ENCODE results near the gene CDH4. TPM values are rescaled to one million over a fixed set of nuclear protein-coding genes. Genes with fewer than 3 reads are reported as not detected.
"Not testable (repeated sequence)": the region's sequence is repeated elsewhere in the genome, so short reads cannot be mapped to it uniquely, and the experiment has no call there.

CDH4 gene
- total and polyA plus RNA-seq, 8 donors: under 0.01 to 2.2 (median 0.11) TPM; not detected in 2

GRCh38 chr20:61478094-61478493 lies 226.0 kb downstream of the CDH4 start:
- 61 to 82% (median 72%) methylated on average over 9 of the region's 9 CpGs for WGBS, 5 donors
- no peak for TF ChIP-seq POLR2AphosphoS5 (IDR thresholded peaks at IDR 0.05)
- no peak for TF ChIP-seq POLR2A (IDR thresholded peaks at IDR 0.05)
- no peak for TF ChIP-seq EP300 (IDR thresholded peaks at IDR 0.05)
- TF ChIP-seq, protein P1, sequence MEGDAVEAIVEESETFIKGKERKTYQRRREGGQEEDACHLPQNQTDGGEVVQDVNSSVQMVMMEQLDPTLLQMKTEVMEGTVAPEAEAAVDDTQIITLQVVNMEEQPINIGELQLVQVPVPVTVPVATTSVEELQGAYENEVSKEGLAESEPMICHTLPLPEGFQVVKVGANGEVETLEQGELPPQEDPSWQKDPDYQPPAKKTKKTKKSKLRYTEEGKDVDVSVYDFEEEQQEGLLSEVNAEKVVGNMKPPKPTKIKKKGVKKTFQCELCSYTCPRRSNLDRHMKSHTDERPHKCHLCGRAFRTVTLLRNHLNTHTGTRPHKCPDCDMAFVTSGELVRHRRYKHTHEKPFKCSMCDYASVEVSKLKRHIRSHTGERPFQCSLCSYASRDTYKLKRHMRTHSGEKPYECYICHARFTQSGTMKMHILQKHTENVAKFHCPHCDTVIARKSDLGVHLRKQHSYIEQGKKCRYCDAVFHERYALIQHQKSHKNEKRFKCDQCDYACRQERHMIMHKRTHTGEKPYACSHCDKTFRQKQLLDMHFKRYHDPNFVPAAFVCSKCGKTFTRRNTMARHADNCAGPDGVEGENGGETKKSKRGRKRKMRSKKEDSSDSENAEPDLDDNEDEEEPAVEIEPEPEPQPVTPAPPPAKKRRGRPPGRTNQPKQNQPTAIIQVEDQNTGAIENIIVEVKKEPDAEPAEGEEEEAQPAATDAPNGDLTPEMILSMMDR (IDR thresholded peaks at IDR 0.05): no peak
- Histone ChIP-seq H3K27me3 (peaks cover 0 to 34% (median 0%) of the 10 kb centered on the region in 3 donors), H3K9me3 (peaks cover 0 to 20% (median 17%) of the 10 kb centered on the region in 4 donors), H3K36me3 (no peaks in the 10 kb centered on the region), H3K27ac (no peak overlapping the region), H3K4me1 (no peaks in the 10 kb centered on the region), H3K4me3 (no peak overlapping the region)
- peak in 1 of 2 donors; percentile 9 for DNase-seq
- intact Hi-C loops (cut with DNase I; ENCODE audit: low total_unique reads): no loop called here

GRCh38 chr20:61478611-61479305 lies 226.7 kb downstream of the CDH4 start:
- TF ChIP-seq EP300 (IDR thresholded peaks at IDR 0.05) (no peak), POLR2A (IDR thresholded peaks at IDR 0.05) (no peak), POLR2AphosphoS5 (IDR thresholded peaks at IDR 0.05) (no peak)
- TF ChIP-seq, protein P1 (IDR thresholded peaks at IDR 0.05): no peak
- Histone ChIP-seq H3K36me3 (no peaks in the 10 kb centered on the region), H3K9me3 (peaks cover 0 to 20% (median 17%) of the 10 kb centered on the region in 4 donors), H3K4me3 (no peak overlapping the region), H3K4me1 (no peaks in the 10 kb centered on the region), H3K27ac (no peak overlapping the region), H3K27me3 (peaks cover 0 to 34% (median 0%) of the 10 kb centered on the region in 3 donors)
- DNase-seq: no peak
- intact Hi-C loops (cut with DNase I; ENCODE audit: low total_unique reads): no loop called here
- WGBS, 5 donors: 82 to 87% (median 85%) methylated on average over 13 of the region's 13 CpGs

- H3K36me3 ChIP-seq; H3K4me3 ChIP-seq; H3K4me1 ChIP-seq; H3K27ac ChIP-seq; intact Hi-C loops (cut with DNase I; ENCODE audit: low total_unique reads); DNase-seq: not testable (repeated sequence)
- WGBS, 5 donors: 87 to 95% (median 91%) methylated on average over 4 of the region's 4 CpGs
- peaks cover 0 to 20% (median 17%) of the 10 kb centered on the region in 4 donors for H3K9me3 ChIP-seq
- peaks cover 0 to 34% (median 0%) of the 10 kb centered on the region in 3 donors for H3K27me3 ChIP-seq
Measured at GRCh38 chr20:61479433-61479832, 227.4 kb downstream of the CDH4 start.

GRCh38 chr20:61480158-61480825 lies 228.2 kb downstream of the CDH4 start:
- no peaks in the 10 kb centered on the region for H3K4me1 ChIP-seq
- no peak for DNase-seq
- H3K4me3 ChIP-seq: no peak overlapping the region
- peaks cover 0 to 31% (median 0%) of the 10 kb centered on the region in 3 donors for H3K27me3 ChIP-seq
- no peak for TF ChIP-seq POLR2A (IDR thresholded peaks at IDR 0.05)
- no peak for TF ChIP-seq POLR2AphosphoS5 (IDR thresholded peaks at IDR 0.05)
- TF ChIP-seq EP300 (IDR thresholded peaks at IDR 0.05): no peak
- TF ChIP-seq, protein P1 (IDR thresholded peaks at IDR 0.05): no peak
- H3K27ac ChIP-seq: no peak overlapping the region
- WGBS, 5 donors: 81 to 91% (median 86%) methylated on average over 16 of the region's 16 CpGs
- intact Hi-C loops (cut with DNase I; ENCODE audit: low total_unique reads): no loop called here
- H3K36me3 ChIP-seq: no peaks in the 10 kb centered on the region
- peaks cover 0 to 23% (median 17%) of the 10 kb centered on the region in 4 donors for H3K9me3 ChIP-seq
